SKM-1 treated with dmso at 0.1 percent for 144 hours (cell line): ENCODE results near the gene PRKCA.

ENCODE experiments used
- DNase-seq: peaks from one replicate; lab custom pipeline; 2025; ENCODE audit not compliant: unreplicated experiment; lab: John Stamatoyannopoulos, UW

The PRKCA gene

GRCh38 chr17:66557200-66557599, 254.8 kb downstream of the PRKCA start:
- DNase-seq = no peak

DNA sequence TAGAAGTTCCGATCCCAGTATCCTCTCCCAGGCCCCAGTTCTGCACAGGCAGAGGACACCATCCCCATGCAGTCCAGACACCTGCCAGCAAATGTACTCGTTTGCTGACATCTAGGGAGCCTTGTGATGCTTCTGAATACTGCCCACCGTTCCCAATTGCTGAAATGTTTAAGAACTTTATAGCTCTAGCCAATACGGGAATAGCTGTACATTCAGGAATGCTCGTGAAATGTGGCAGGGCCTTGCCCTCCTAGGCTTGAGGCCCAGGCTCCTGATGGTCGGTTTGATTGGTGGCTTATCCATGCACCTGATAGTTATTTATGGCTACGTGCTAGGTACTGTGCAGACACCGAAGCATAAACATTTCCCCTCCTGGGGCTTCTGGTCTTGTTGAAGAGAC, 255.5 kb downstream of the PRKCA start:
- DNase-seq = no peak

DNA sequence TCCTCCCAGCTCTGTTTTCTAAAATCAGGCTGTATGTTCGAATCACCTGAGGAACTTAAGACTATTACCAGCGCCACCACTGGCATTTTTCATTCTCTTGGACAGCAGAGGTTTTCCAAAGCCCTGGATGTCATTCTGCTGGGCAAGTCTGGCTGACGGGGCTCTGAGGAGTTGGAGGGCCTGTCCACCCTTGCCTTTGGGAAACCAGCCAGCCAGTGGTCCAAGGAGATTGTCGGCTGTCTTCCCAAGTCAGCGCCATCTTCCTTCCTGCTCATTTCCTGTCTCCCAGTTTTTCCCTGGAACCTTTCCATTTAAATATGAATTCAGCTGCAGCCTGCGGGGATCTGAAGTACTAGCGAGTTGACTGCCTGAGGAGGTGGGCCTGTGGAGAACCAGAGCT, 258.3 kb downstream of the PRKCA start:
- DNase-seq = no peak

DNA sequence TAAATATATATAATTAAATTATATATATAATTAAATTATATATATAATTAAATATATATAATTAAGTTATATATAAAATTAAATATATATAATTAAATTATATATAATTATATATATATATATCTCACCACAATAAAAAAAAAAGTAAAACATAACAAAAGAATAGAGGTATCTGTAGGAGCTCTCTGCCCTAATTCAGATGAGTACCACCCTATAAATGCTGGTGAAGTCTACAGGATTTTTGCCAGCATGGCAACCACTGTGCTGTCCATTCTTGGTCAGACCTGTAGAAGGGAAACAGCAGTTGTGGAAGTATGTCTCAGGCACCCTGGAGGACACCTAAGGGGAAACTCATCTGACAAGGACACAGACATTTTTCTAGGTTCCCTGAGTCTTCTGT, 259.7 kb downstream of the PRKCA start:
- DNase-seq = no peak

- DNase-seq = no peak
These were observed 262.6 kb downstream of the PRKCA start for GRCh38 chr17:66564992-66565465.

GRCh38 chr17:66567234-66568170, 265.1 kb downstream of the PRKCA start:
- peak; percentile 40 for DNase-seq

DNA sequence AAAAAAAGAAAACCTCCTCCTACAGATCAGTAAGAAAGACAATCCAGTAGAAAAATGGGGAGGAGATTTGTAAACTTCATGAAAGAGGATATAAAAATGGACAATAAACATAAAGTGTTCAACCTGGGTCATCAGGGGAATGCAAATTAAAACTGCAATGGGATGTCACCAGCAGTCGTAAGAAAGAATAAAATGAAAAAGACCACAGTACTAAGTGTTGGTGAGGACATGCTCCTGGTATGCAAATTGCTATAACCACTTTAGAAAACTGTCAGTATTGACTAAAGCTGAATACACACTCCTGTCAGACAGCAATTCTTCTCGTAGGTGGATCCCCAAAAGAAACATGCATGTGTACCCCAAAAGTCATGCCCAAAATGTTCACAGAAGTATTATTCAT, 267.2 kb downstream of the PRKCA start:
- no peak for DNase-seq

DNA sequence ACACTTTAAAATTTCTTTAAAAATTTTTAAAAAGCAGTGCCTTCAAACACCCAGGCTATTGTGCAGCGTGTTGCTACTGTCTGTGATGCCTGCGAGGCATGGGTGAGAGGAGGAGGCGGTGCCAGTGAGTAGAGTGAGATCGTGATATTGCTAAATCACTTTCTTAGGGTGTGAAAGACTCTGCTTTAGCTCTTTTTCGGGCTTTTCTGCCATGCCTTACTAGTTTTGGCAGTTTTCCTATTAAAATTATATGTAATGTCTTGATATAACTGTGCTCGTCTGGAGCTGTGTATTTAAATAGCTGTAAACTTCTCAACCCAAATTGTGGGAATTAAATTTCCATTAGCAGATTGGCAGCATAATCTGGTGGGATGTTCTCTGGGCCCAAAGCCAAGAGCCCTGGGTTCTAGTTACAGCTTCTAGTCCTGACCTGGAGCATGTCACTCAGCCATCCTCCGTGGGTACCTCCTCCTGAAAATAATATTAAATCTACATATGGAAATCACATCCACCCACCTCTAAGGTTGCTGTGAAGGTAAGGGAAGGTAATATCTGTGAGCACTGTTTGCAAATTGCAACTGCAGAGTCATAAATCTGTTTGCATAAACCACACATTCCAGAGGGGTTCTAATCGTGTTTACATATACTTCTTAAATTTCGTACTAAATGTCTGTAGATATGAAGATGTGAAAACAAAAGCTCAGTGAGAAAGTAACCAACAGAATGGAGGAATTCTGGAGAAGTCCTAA, 268.2 kb downstream of the PRKCA start:
- no peak for DNase-seq

DNA sequence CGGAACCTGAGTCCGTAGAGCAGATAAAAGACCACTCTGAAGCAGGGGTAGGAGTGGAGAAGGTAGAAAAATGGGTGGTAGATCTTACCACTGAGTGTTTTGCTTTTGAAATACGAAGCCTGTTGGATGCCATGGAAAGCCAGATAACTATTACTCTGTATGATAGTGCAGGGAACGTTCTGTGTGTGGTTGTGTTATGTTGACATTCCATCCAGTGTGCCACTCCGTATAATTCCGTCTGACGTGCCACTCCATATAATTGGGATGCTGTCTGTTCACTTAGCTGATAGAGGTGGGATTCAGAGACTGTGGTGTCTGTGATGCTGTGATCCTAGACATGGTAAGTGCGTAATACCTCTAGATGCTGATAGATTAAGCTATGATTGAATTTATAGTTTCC, 269.3 kb downstream of the PRKCA start:
- DNase-seq = no peak

DNA sequence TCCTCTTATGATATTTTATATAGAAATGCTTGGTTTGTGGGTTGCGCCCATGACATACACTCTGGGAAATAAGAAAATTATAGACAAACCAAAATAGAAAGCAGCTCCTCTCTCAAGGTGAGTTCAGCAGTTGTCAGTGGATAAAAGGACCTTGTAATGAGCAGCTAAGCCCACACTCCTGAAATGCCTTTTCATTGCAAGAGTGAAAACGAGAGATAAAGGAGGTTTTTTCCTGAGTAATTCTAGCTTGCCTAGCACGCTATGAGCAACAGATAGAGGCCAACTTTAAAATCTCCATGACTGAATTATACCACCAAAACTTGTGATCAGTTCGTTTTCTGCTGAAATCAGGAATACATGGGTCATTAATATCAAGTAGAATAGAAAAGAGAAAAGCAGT, 270.7 kb downstream of the PRKCA start:
- DNase-seq = no peak

GRCh38 chr17:66574123-66574522, 271.7 kb downstream of the PRKCA start:
- DNase-seq = no peak

- no peak for DNase-seq
These were observed 274.1 kb downstream of the PRKCA start for GRCh38 chr17:66576473-66576872.

- DNase-seq = no peak
These were observed 274.6 kb downstream of the PRKCA start for GRCh38 chr17:66577041-66577440.

- peak; percentile 17 for DNase-seq
These were observed 276.5 kb downstream of the PRKCA start for GRCh38 chr17:66578781-66579489.

DNA sequence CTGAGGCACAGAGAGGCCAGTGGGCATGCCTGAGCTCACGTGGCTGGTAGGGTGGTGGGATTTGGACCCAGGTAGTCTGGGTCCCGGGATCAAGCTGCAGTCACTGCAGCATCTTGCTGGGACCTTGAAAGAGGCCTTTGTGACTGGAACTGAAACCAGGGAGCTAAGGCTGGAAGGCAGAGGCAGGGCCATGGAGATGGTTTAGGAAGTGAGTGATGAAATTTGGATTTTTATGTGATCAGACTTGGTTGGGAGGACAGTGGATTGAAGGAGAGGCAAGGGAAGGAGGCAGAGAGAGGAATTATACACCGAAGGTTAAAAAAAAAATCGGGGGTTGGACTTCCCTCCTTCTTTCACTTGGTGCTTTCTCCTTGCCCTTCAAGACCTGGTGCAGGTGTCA, 277.1 kb downstream of the PRKCA start:
- DNase-seq = no peak

- DNase-seq = no peak
These were observed 278.0 kb downstream of the PRKCA start for GRCh38 chr17:66580184-66580955.

DNA sequence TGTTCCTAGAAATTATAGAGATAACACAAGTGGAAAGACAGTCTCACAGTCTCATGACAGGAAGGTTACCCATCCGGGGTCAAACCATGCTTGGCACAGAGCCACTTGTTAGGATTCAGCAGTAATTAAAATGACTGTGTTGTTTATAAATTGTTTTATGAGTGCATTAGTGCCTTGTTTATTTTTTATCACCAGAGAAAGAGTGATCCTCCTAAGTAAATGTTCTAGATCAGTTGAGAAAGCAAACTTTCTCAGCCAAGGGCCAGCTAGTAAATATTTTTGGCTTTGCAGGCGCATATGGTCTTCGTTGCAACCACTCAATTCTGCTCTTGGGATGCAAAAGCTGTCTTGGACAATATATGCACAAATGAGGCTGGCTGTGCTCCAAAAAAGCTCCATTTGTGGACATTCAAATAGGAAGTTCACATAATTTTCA, 278.6 kb downstream of the PRKCA start:
- DNase-seq = no peak

- no peak for DNase-seq
These were observed 280.1 kb downstream of the PRKCA start for GRCh38 chr17:66582373-66583111.

DNA sequence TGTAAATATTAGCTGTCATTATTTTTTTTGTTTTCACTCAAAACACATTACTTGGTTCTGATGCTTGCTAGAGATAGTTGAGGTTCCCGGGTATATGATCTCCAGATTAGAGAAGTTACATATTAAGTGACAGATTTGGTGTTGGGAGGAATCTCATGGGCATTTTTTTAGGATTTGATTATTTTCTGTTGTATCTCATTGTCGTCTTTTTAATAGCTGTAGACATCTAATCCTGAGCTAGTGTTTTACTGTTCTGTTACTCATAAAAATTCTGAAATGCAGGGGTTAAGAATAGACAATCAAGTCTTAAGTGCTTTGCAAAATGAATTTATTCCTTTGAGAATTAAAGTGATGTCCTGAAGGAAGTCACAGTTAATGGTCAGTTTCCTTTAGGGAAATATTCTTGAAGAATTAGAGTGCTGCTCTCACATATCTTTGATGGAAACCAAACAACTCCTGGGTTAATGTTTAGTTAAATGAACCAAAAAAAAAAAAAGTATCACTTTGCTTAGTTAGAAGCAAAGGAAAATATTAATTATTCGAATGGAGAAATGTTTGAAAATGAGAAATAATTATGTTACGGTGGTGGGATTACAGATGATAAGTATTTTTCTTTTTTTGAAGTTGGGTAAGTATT, 280.8 kb downstream of the PRKCA start:
- DNase-seq = no peak
